Activated CD4-positive, alpha-beta T cell treated with anti-CD3 and anti-CD28 coated beads, Interleukin-2, amount 50 U/mL, for 1 hour (primary cell): Measurements from ENCODE around the gene ERP44.
A peak's percentile ranks its signal among the peaks of the same experiment; 100 is the strongest.
"Not testable (repeated sequence)": the region's sequence is repeated elsewhere in the genome, so short reads cannot be mapped to it uniquely, and the experiment has no call there.

Experiments used
- DNase-seq: peaks from one replicate; pipeline ENCODE4 v3.0.0-alpha.2; 2020

Gene ERP44

GRCh38 chr9:100098887-100099721 lies at the start of gene ERP44, which contains the start of gene INVS:
ERP44 (minus strand) TSS chr9:100099000; CDS start chr9:100098840, 160 bp downstream.
INVS (plus strand) TSS chr9:100099243; CDS start chr9:100104522, 5,279 bp downstream.
- DNase-seq, result peak; percentile 96

GRCh38 chr9:100145976-100146375 lies 47.2 kb upstream of the ERP44 start:
- not testable (repeated sequence) for DNase-seq

- not testable (repeated sequence) for DNase-seq
Measured at GRCh38 chr9:100145167-100145934, 46.6 kb upstream of the ERP44 start.

GRCh38 chr9:100141862-100142261 lies 43.1 kb upstream of the ERP44 start:
- DNase-seq, result not testable (repeated sequence)

- DNase-seq, result not testable (repeated sequence)
Measured at GRCh38 chr9:100140303-100140702, 41.5 kb upstream of the ERP44 start.

GRCh38 chr9:100136799-100137198 lies 38.0 kb upstream of the ERP44 start:
- not testable (repeated sequence) for DNase-seq

- no peak for DNase-seq
Measured at GRCh38 chr9:100134731-100135130, 35.9 kb upstream of the ERP44 start.

GRCh38 chr9:100131875-100132430 lies 33.2 kb upstream of the ERP44 start:
- DNase-seq, result no peak

GRCh38 chr9:100131216-100131615 lies 32.4 kb upstream of the ERP44 start:
- DNase-seq, result no peak

GRCh38 chr9:100129772-100130171 lies 31.0 kb upstream of the ERP44 start:
- DNase-seq, result no peak

GRCh38 chr9:100126423-100126822 lies 27.6 kb upstream of the ERP44 start:
- no peak for DNase-seq

- no peak for DNase-seq
Measured at GRCh38 chr9:100125910-100126309, 27.1 kb upstream of the ERP44 start.

- no peak for DNase-seq
Measured at GRCh38 chr9:100125236-100125635, 26.4 kb upstream of the ERP44 start.

- DNase-seq, result no peak
Measured at GRCh38 chr9:100120286-100120685, 21.5 kb upstream of the ERP44 start.

GRCh38 chr9:100117316-100117715 lies 18.5 kb upstream of the ERP44 start:
- DNase-seq, result no peak

GRCh38 chr9:100112677-100113336 lies 14.0 kb upstream of the ERP44 start:
- DNase-seq, result no peak

- no peak for DNase-seq
Measured at GRCh38 chr9:100111235-100111634, 12.4 kb upstream of the ERP44 start.

- DNase-seq, result no peak
Measured at GRCh38 chr9:100108559-100108958, 9.8 kb upstream of the ERP44 start.

GRCh38 chr9:100106616-100107015 lies 7.8 kb upstream of the ERP44 start:
- no peak for DNase-seq

- no peak for DNase-seq
Measured at GRCh38 chr9:100105861-100106260, 7.1 kb upstream of the ERP44 start.

GRCh38 chr9:100104314-100104713 lies 5.5 kb upstream of the ERP44 start:
- DNase-seq, result no peak

GRCh38 chr9:100101608-100102007 lies 2.8 kb upstream of the ERP44 start:
- DNase-seq, result no peak

GRCh38 chr9:100100146-100100667 lies 1.4 kb upstream of the ERP44 start:
- DNase-seq, result no peak
